ENCODE results near the gene CAND2. TPM values are rescaled to one million over a fixed set of nuclear protein-coding genes. Genes with fewer than 3 reads are reported as not detected.

CAND2 gene
- total RNA-seq, 2 donors from 2014 or later: 0.72 to 2.2 TPM

DNA sequence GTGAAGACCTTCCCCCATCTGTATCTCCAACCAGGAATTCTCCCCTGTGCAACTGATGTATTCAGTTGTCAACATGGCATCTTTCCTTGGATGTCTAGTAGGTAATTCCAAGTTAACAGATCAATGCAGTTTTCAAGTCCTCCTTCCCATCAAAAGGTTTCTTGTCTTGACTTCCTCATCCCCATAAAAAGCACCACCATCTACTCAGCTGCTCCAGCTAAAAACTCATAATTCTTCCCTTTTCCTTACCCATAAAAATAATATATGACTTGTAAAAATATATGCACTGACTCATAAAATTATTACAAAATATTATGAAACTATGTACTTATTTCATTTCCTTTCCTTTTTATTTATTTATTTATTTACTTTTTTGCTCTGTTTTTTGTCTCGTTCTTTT lies 5.0 kb upstream of the CAND2 start:
- intact Hi-C loops (cut with DNase I): no loop called here
- Histone ChIP-seq H3K9ac (ENCODE audit: low read depth in 2 of 2, low read length in 2 of 2) (no peak overlapping the region), H3K27ac (no peak overlapping the region), H3K4me3 (no peak overlapping the region), H3K36me3 (no peaks in the 10 kb centered on the region), H3K9me3 (no peaks in the 10 kb centered on the region), H3K27me3 (no peaks in the 10 kb centered on the region), H3K4me1 (no peaks in the 10 kb centered on the region)
- TF ChIP-seq CTCF (IDR thresholded peaks at IDR 0.05): no peak
- no peak for DNase-seq

GRCh38 chr3:12793701-12794100 lies 2.8 kb upstream of the CAND2 start:
- DNase-seq: no peak
- Histone ChIP-seq H3K4me1 (no peaks in the 10 kb centered on the region), H3K9me3 (no peaks in the 10 kb centered on the region), H3K36me3 (no peaks in the 10 kb centered on the region), H3K4me3 (no peak overlapping the region), H3K27ac (no peak overlapping the region), H3K27me3 (no peaks in the 10 kb centered on the region), H3K9ac (ENCODE audit: low read depth in 2 of 2, low read length in 2 of 2) (no peak overlapping the region)
- TF ChIP-seq CTCF (IDR thresholded peaks at IDR 0.05): no peak
- intact Hi-C loops (cut with DNase I): no loop called here

GRCh38 chr3:12797124-12797891 lies 828 bp downstream of the CAND2 start:
- intact Hi-C loops (cut with DNase I): no loop called here
- H3K27ac ChIP-seq: no peak overlapping the region
- no peak for DNase-seq
- no peaks in the 10 kb centered on the region for H3K27me3 ChIP-seq
- H3K9ac ChIP-seq (ENCODE audit: low read depth in 2 of 2, low read length in 2 of 2): peak overlapping the region in 1 of 2 donors; percentile 28
- TF ChIP-seq CTCF (IDR thresholded peaks at IDR 0.05): no peak
- no peak overlapping the region for H3K4me3 ChIP-seq
- H3K4me1 ChIP-seq: no peaks in the 10 kb centered on the region
- H3K36me3 ChIP-seq: no peaks in the 10 kb centered on the region
- H3K9me3 ChIP-seq: no peaks in the 10 kb centered on the region

DNA sequence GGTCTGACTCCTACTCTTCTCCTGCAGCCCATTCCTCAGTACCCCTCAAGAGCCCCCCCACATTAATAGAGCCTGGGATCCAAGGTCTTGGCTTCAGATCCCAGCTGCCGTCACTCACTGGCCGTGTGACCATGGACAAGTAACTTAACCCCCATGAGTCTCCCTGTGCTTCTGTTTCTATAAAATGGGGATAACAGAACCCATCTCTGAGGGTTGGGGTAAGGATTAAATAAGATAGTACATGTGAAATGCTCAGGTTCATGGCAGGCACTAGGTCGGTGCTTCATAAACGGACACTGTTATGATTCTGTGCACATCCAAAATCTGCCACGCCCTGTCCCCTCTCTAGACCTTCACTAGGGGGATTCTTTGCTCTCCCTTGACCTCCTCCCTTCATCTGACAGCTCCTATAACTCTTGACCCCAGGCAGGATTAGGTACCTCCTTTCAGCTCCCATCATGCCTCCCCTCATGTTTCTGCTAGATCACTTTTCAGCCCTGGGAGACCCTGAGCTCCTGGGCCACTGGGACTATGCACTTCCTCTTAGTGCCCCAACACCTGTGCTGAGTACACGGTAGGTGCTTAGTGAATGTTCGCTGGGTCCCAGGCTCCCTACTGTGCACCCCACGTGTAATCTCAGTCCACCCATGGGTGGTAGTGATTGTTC lies 1.5 kb downstream of the CAND2 start:
- Histone ChIP-seq H3K4me1 (no peaks in the 10 kb centered on the region), H3K9me3 (no peaks in the 10 kb centered on the region), H3K4me3 (no peak overlapping the region), H3K27ac (no peak overlapping the region), H3K27me3 (no peaks in the 10 kb centered on the region), H3K9ac (ENCODE audit: low read depth in 2 of 2, low read length in 2 of 2) (no peak overlapping the region), H3K36me3 (no peaks in the 10 kb centered on the region)
- no peak for DNase-seq
- TF ChIP-seq CTCF (IDR thresholded peaks at IDR 0.05): no peak
- intact Hi-C loops (cut with DNase I): no loop called here

DNA sequence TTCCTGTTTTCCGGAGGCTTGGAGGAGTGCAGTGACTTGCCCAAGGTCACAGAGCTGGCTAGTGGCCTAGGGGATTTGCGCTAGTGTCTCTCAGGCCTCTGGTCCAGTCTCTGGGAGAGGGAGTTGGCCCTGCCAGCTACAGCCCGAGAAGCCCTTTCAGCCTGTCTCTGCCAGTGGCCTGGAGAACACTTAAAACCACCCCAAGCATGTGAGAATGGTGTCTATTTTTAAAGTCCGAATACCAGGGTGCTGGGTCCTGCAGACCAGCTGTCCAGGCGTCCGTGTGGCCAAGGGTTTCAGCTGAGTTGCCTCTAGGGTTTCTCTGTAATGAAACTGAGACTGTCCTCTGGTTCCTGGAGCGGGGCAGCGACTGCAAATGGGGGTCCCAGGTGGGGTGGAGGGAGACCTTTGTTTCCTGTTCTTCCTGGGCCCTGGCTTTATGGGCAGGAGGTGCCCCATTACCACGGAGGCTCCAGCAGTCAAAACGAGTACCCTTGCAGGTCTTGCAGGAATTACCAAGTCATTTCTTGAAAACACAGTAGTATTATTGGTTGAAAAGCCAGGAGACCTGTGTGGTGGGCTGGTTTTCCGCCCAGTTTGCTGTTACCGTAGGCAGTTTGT lies 2.2 kb downstream of the CAND2 start:
- H3K4me3 ChIP-seq: no peak overlapping the region
- intact Hi-C loops (cut with DNase I): no loop called here
- no peaks in the 10 kb centered on the region for H3K36me3 ChIP-seq
- no peak for DNase-seq
- H3K27ac ChIP-seq: no peak overlapping the region
- no peak overlapping the region for H3K9ac ChIP-seq (ENCODE audit: low read depth in 2 of 2, low read length in 2 of 2)
- no peaks in the 10 kb centered on the region for H3K4me1 ChIP-seq
- no peaks in the 10 kb centered on the region for H3K9me3 ChIP-seq
- H3K27me3 ChIP-seq: no peaks in the 10 kb centered on the region
- TF ChIP-seq CTCF (IDR thresholded peaks at IDR 0.05): no peak

Data from colonic mucosa (tissue), 4 donors.